IMR-90 (cell line): Measurements from ENCODE around the gene CT47C1. TPM values are rescaled to one million over a fixed set of nuclear protein-coding genes. Genes with fewer than 3 reads are reported as not detected.

Experiments used
- ATAC-seq: fragments of 200-7000 bp; cut with Tn5 transposase; 2 replicates; pipeline ENCODE4 v1.9.1; 2020; ENCODE audit warnings: low read depth, mild to moderate bottlenecking, moderate library complexity
- BruUV-seq: library from RNA; stranded (reverse); fragments of 400-500 nt; replicated peaks from 2 replicates; lab custom pipeline; 2021; lab: Mats Ljungman, UMichigan
- CTCF ChIA-PET: fragments of 300-600 bp; formaldehyde crosslinking; extraction: SDS; loops from one replicate; lab custom pipeline; 2021; ENCODE audit warnings: antibody characterized with exemption; lab: Yijun Ruan, JAX
- POLR2A ChIA-PET: fragments of 300-600 bp; sonication (Branson Sonifier 250); formaldehyde crosslinking; loops from one replicate; lab custom pipeline; 2022; ENCODE audit warnings: antibody characterized with exemption; ENCODE audit not compliant: unreplicated experiment; lab: Charles Lee
- DNase-seq: peaks from one replicate; pipeline ENCODE4 v3.0.0; 2013
- H2AFZ ChIP-seq: replicated peaks from 2 replicates; pipeline ENCODE3; 2013; ENCODE audit warnings: low read length, mild to moderate bottlenecking; ENCODE audit not compliant: poor library complexity
- H2AK5ac ChIP-seq: 2 replicates; pipeline ENCODE4 v1.6.1; 2013; ENCODE audit warnings: low read depth, low read length, inconsistent platforms
- H2AK9ac ChIP-seq: replicated peaks from 2 replicates; pipeline ENCODE3; 2013; ENCODE audit warnings: mild to moderate bottlenecking, low read depth, low read length, moderate library complexity; ENCODE audit not compliant: poor library complexity
- H2BK120ac ChIP-seq: 2 replicates; pipeline ENCODE4 v1.6.1; 2013; ENCODE audit warnings: low read depth, low read length, inconsistent platforms
- H2BK15ac ChIP-seq: 3 replicates; pipeline ENCODE4 v1.6.1; 2013; ENCODE audit warnings: low read depth, low read length, inconsistent platforms
- H2BK20ac ChIP-seq: 2 replicates; pipeline ENCODE4 v1.6.1; 2013; ENCODE audit warnings: low read depth, mild to moderate bottlenecking, inconsistent platforms, low read length, moderate library complexity
- H2BK5ac ChIP-seq: 2 replicates; pipeline ENCODE4 v1.6.1; 2013; ENCODE audit warnings: mild to moderate bottlenecking, low read depth, low read length, inconsistent platforms; ENCODE audit not compliant: poor library complexity, severe bottlenecking
- H3K14ac ChIP-seq: replicated peaks from 2 replicates; pipeline ENCODE4 v1.6.1; 2013; ENCODE audit warnings: low read depth, low read length, inconsistent platforms
- H3K18ac ChIP-seq: 2 replicates; pipeline ENCODE4 v1.6.1; 2013; ENCODE audit warnings: low read depth, low read length, control low read depth
- H3K23ac ChIP-seq: 2 replicates; pipeline ENCODE4 v1.6.1; 2013; ENCODE audit warnings: low read depth, low read length, inconsistent platforms
- H3K27ac ChIP-seq: 2 replicates; pipeline ENCODE4 v1.5.1; 2013; ENCODE audit warnings: mild to moderate bottlenecking, control low read depth, low read length; ENCODE audit not compliant: insufficient read depth
- H3K27me3 ChIP-seq: 2 replicates; pipeline ENCODE4 v1.6.1; 2013; ENCODE audit warnings: low read length; ENCODE audit not compliant: control insufficient read depth, insufficient read depth
- H3K36me3 ChIP-seq: 2 replicates; pipeline ENCODE4 v1.6.1; 2013; ENCODE audit warnings: low read length, mixed read lengths; ENCODE audit not compliant: control insufficient read depth, insufficient read depth
- H3K4ac ChIP-seq: 2 replicates; pipeline ENCODE4 v1.6.1; 2013; ENCODE audit warnings: low read depth, low read length, inconsistent platforms
- H3K4me1 ChIP-seq: 2 replicates; pipeline ENCODE4 v1.6.1; 2013; ENCODE audit warnings: low read length, mixed read lengths; ENCODE audit not compliant: control insufficient read depth, insufficient read depth
- H3K4me2 ChIP-seq: 2 replicates; pipeline ENCODE4 v1.6.1; 2013; ENCODE audit warnings: low read depth, mild to moderate bottlenecking, control low read depth, low read length, moderate library complexity
- H3K4me3 ChIP-seq: 2 replicates; pipeline ENCODE4 v1.5.1; 2013; ENCODE audit warnings: low read depth, mild to moderate bottlenecking, control low read depth, low read length, moderate library complexity; ENCODE audit not compliant: insufficient read depth
- H3K56ac ChIP-seq: 2 replicates; pipeline ENCODE4 v1.6.1; 2013; ENCODE audit warnings: low read length, inconsistent platforms; ENCODE audit not compliant: insufficient read depth; ENCODE audit errors: extremely low read depth
- H3K79me1 ChIP-seq, 2 experiments: 2 replicates each; pipeline ENCODE4 v1.6.1; 2013; ENCODE audit warnings: low read length in 2 of 2, inconsistent platforms in 1 of 2, low read depth in 1 of 2
- H3K9ac ChIP-seq: 2 replicates; pipeline ENCODE4 v1.6.1; 2013; ENCODE audit warnings: low read depth, low read length, control low read depth
- H3K9me1 ChIP-seq: 2 replicates; pipeline ENCODE4 v1.6.1; 2013; ENCODE audit warnings: low read length, inconsistent platforms; ENCODE audit not compliant: insufficient read depth
- H3K9me3 ChIP-seq: 2 replicates; pipeline ENCODE4 v1.6.1; 2013; ENCODE audit warnings: low read length; ENCODE audit not compliant: control insufficient read depth, insufficient read depth
- H4K20me1 ChIP-seq: 2 replicates; pipeline ENCODE4 v1.6.1; 2013; ENCODE audit warnings: low read length, inconsistent platforms; ENCODE audit not compliant: insufficient read depth
- H4K5ac ChIP-seq: 2 replicates; pipeline ENCODE4 v1.6.1; 2013; ENCODE audit warnings: mild to moderate bottlenecking, low read depth, low read length, control low read depth
- H4K8ac ChIP-seq, 2 experiments: 2 replicates each; pipeline ENCODE4 v1.6.1; 2013; ENCODE audit warnings: low read depth in 2 of 2, low read length in 2 of 2, control low read depth in 1 of 2, inconsistent platforms in 1 of 2
- H4K91ac ChIP-seq: 2 replicates; pipeline ENCODE4 v1.6.1; 2013; ENCODE audit warnings: low read depth, low read length, inconsistent platforms; ENCODE audit not compliant: insufficient read depth
- BHLHE40 ChIP-seq: fragments of 150-350 bp; IDR thresholded peaks from 2 replicates; pipeline ENCODE4 v1.6.1; 2016; ENCODE audit warnings: mild to moderate bottlenecking, low read depth, low read length
- CEBPB ChIP-seq: IDR thresholded peaks from 2 replicates; pipeline ENCODE4 v1.6.1; 2012; ENCODE audit warnings: low read depth, low read length, improper control_type of control experiment
- CHD1 ChIP-seq: IDR thresholded peaks from 2 replicates; pipeline ENCODE4 v1.6.1; 2012; ENCODE audit warnings: low read depth, low read length, improper control_type of control experiment
- ELK1 ChIP-seq: fragments of 150-350 bp; IDR thresholded peaks from 2 replicates; pipeline ENCODE4 v1.6.1; 2016; ENCODE audit warnings: low read depth, mild to moderate bottlenecking, low read length, moderate library complexity, borderline replicate concordance
- FOS ChIP-seq: fragments of 150-350 bp; IDR thresholded peaks from 2 replicates; pipeline ENCODE4 v1.6.1; 2016; ENCODE audit warnings: low read depth, low read length
- MAFK ChIP-seq: IDR thresholded peaks from 2 replicates; pipeline ENCODE4 v1.6.1; 2012; ENCODE audit warnings: low read depth, low read length, improper control_type of control experiment
- MAZ ChIP-seq: IDR thresholded peaks from 2 replicates; pipeline ENCODE4 v1.6.1; 2012; ENCODE audit warnings: low read depth, mild to moderate bottlenecking, low read length, improper control_type of control experiment, moderate library complexity, borderline replicate concordance
- MXI1 ChIP-seq: IDR thresholded peaks from 2 replicates; pipeline ENCODE4 v1.6.1; 2012; ENCODE audit warnings: low read depth, mild to moderate bottlenecking, low read length, moderate library complexity, borderline replicate concordance
- NFE2L2 ChIP-seq: fragments of 150-350 bp; IDR thresholded peaks from 2 replicates; pipeline ENCODE4 v1.6.1; 2016; ENCODE audit warnings: low read depth, mild to moderate bottlenecking, low read length
- POLR2A ChIP-seq: IDR thresholded peaks from 2 replicates; pipeline ENCODE4 v1.6.1; 2012; ENCODE audit warnings: mild to moderate bottlenecking, low read depth, low read length
- RAD21 ChIP-seq: IDR thresholded peaks from 2 replicates; pipeline ENCODE4 v1.6.1; 2012; ENCODE audit warnings: low read length, improper control_type of control experiment
- RCOR1 ChIP-seq: IDR thresholded peaks from 2 replicates; pipeline ENCODE4 v1.6.1; 2012; ENCODE audit warnings: mild to moderate bottlenecking, low read length, improper control_type of control experiment; ENCODE audit not compliant: insufficient replicate concordance
- RFX5 ChIP-seq: IDR thresholded peaks from 2 replicates; pipeline ENCODE4 v1.8.0; 2012; ENCODE audit warnings: low read depth, mild to moderate bottlenecking, low read length, moderate library complexity
- SMC3 ChIP-seq: fragments of 150-350 bp; IDR thresholded peaks from 2 replicates; pipeline ENCODE4 v1.6.1; 2016; ENCODE audit warnings: low read depth, mild to moderate bottlenecking, antibody characterized with exemption, low read length, moderate library complexity
- WGBS, 2 experiments: methylation state at CpG; one replicate each; pipeline versions ENCODE4 v1.1.5 to v1.1.7; 2013; ENCODE audit warnings: missing lambda C conversion rate in 2 of 2; ENCODE audit not compliant: insufficient read length in 1 of 2; ENCODE audit errors: extremely low coverage in 2 of 2; 5-methylcytosine and 5-hydroxymethylcytosine counted together
- dilution Hi-C: fragments of 300-500 bp; cut with HindIII; formaldehyde crosslinking; loops from one replicate; pipeline ENCODE4 v1.14.3; 2018; ENCODE audit warnings: low sequenced_read_pairs; ENCODE audit not compliant: unreplicated experiment
- in situ Hi-C: fragments of 300-500 bp; cut with MboI; formaldehyde crosslinking; loops from 3 replicates; pipeline ENCODE4 v1.14.3; 2019; ENCODE audit warnings: low sequenced_read_pairs, inconsistent platforms, mixed read lengths
- intact Hi-C: fragments of 100-400 bp; cut with micrococcal nuclease; formaldehyde crosslinking; loops from 2 replicates; pipeline ENCODE4 v1.10.0; 2022
- polyA plus RNA-seq, 3 experiments: library from polyadenylated mRNA; depleted of rRNA; stranded (reverse); fragments of >200 nt; gene quantifications; 2 replicates each; pipeline ENCODE4 v1.2.3, GENCODE V29; 2012; ENCODE audit warnings: low replicate concordance in 1 of 3
- total RNA-seq: library from RNA; depleted of rRNA; stranded (reverse); fragments of >200 nt; gene quantifications from 2 replicates; pipeline ENCODE4 v1.2.3, GENCODE V29; 2012
- TF ChIP-seq, protein P1 (sequence below): fragments of 150-350 bp; IDR thresholded peaks from 2 replicates; pipeline ENCODE4 v1.6.1; 2017; ENCODE audit warnings: mild to moderate bottlenecking, antibody characterized with exemption, low read length, low read depth

CT47C1 gene
- total and polyA plus RNA-seq, 2 of the 4 experiments (the other 2 are of a cell fraction), result not detected

DNA sequence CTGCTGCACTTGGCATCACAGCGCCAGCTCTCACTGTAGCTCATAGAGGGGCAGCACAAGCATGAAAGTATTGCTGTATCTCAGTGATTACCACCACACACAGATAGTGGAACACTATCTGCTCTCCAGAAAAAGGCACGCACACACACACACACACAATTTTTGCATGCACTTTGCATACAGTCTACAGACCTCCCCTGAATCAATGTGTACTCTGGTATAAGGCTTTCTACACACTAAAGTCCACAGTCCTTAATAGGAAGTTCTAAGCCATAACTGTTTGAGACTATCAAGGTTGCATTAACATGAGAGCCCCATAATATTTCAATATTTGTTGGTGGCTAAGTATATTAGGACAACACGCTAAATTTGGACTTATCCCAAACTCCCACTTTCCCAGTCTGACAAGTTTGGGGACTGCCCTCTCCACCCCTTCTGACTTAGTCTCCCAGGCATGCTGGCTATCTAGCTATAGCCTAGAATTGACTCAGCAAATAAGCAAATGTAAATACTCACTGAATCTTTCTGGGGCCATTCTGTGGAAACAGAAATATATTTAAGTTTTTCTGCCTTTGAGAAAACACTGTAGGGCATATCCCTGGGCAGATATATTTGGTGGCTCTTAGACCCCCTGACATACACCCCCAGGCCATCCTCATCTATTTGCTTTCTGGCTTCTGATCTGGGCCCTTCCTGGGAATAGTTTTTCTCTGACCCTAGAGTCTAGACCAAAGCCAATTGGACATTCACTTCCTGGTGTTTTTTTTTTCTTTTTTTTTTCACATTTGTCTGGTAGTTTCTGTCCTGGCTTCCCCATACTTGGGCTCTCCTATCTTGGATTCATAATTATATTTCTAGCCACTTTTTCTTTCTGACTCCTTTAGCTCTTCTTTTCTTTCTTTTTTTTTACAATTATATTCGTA is 36.4 kb upstream of the CT47C1 start:
- H2AFZ ChIP-seq, result no peak overlapping the region
- no peak overlapping the region for H3K18ac ChIP-seq
- H2BK120ac ChIP-seq, result no peak overlapping the region
- no peak overlapping the region for H2BK15ac ChIP-seq
- intact Hi-C loops, result no loop called here
- no peak overlapping the region for H4K5ac ChIP-seq
- H3K36me3 ChIP-seq, result no peaks in the 10 kb centered on the region
- no peak overlapping the region for H3K4ac ChIP-seq
- H4K20me1 ChIP-seq, result no peaks in the 10 kb centered on the region
- no peak overlapping the region for H2BK5ac ChIP-seq
- no peaks in the 10 kb centered on the region for H3K27me3 ChIP-seq
- H3K4me3 ChIP-seq, result no peak overlapping the region
- no peaks in the 10 kb centered on the region for H3K79me1 ChIP-seq
- peak; percentile 69 for ATAC-seq
- no peak overlapping the region for H3K4me2 ChIP-seq
- no peak overlapping the region for H4K91ac ChIP-seq
- BruUV-seq, result no TSS peak
- no peak overlapping the region for H2AK9ac ChIP-seq
- no peak overlapping the region for H3K23ac ChIP-seq
- H3K9me3 ChIP-seq, result no peaks in the 10 kb centered on the region; the same call in 1 of the 2 replicates
- peaks cover 3% of the 10 kb centered on the region; the same call in 1 of the 2 replicates for H3K4me1 ChIP-seq
- no CpG with 5 or more reads among the region's 4 CpGs for WGBS, 2 experiments
- no peak overlapping the region for H3K14ac ChIP-seq
- dilution Hi-C loops, result no loop called here
- no peak overlapping the region for H2BK20ac ChIP-seq
- no peak overlapping the region for H3K27ac ChIP-seq
- no peak overlapping the region for H3K56ac ChIP-seq
- POLR2A ChIA-PET, result no interaction called here
- H4K8ac ChIP-seq, result no peak overlapping the region
- in situ Hi-C loops, result no loop called here
- H3K9ac ChIP-seq, result no peak overlapping the region
- CTCF ChIA-PET, result no interaction called here
- H2AK5ac ChIP-seq, result no peak overlapping the region
- peak; percentile 9 for DNase-seq
- peaks cover 3% of the 10 kb centered on the region; the same call in 1 of the 2 replicates for H3K9me1 ChIP-seq
- no peak for TF ChIP-seq POLR2A
- no peak for TF ChIP-seq FOS
- TF ChIP-seq RFX5, result no peak
- TF ChIP-seq SMC3, result no peak
- no peak for TF ChIP-seq ELK1
- no peak for TF ChIP-seq MAFK
- TF ChIP-seq MXI1, result no peak
- TF ChIP-seq RAD21, result no peak
- TF ChIP-seq RCOR1, result no peak
- TF ChIP-seq, protein P1, sequence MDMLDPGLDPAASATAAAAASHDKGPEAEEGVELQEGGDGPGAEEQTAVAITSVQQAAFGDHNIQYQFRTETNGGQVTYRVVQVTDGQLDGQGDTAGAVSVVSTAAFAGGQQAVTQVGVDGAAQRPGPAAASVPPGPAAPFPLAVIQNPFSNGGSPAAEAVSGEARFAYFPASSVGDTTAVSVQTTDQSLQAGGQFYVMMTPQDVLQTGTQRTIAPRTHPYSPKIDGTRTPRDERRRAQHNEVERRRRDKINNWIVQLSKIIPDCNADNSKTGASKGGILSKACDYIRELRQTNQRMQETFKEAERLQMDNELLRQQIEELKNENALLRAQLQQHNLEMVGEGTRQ, result no peak
- no peak for TF ChIP-seq CEBPB
- no peak for TF ChIP-seq MAZ
- TF ChIP-seq CHD1, result no peak
- TF ChIP-seq NFE2L2, result no peak
- no peak for TF ChIP-seq BHLHE40
